Omental fat pad (tissue), 4 donors: ENCODE data around the gene NLGN1. TPM values are rescaled to one million over a fixed set of nuclear protein-coding genes. Genes with fewer than 3 reads are reported as not detected.

Experiments
- ATAC-seq: fragments of 150-250 bp; one replicate; pipeline ENCODE4 v1.9.1; 2016; ENCODE audit warnings: mild to moderate bottlenecking, moderate library complexity; ENCODE audit not compliant: low FRiP score
- DNase-seq: peaks from one replicate; pipeline ENCODE4 v3.0.0-alpha.2; 2019; ENCODE audit warnings: low spot score
- total RNA-seq, 4 donors: library from RNA; depleted of rRNA; stranded (reverse); fragments of >200 nt; gene quantifications; one replicate each; pipeline ENCODE4 v1.1.0, GENCODE V29; 2016
- TF ChIP-seq, protein P1 (sequence below), 3 donors: fragments of 450-650 bp; IDR thresholded peaks; one replicate each; pipeline ENCODE4 v1.5.1; 2016 to 2017; ENCODE audit warnings: antibody characterized with exemption in 3 of 3, mild to moderate bottlenecking in 3 of 3, moderate library complexity in 2 of 3

The NLGN1 gene
- total RNA-seq, 4 donors from 2014 or later = 5.3 to 17.4 (median 12.5) TPM

GRCh38 chr3:173663696-173664111, 266.2 kb downstream of the NLGN1 start:
- ATAC-seq = no peak
- DNase-seq = no peak
- TF ChIP-seq, protein P1, sequence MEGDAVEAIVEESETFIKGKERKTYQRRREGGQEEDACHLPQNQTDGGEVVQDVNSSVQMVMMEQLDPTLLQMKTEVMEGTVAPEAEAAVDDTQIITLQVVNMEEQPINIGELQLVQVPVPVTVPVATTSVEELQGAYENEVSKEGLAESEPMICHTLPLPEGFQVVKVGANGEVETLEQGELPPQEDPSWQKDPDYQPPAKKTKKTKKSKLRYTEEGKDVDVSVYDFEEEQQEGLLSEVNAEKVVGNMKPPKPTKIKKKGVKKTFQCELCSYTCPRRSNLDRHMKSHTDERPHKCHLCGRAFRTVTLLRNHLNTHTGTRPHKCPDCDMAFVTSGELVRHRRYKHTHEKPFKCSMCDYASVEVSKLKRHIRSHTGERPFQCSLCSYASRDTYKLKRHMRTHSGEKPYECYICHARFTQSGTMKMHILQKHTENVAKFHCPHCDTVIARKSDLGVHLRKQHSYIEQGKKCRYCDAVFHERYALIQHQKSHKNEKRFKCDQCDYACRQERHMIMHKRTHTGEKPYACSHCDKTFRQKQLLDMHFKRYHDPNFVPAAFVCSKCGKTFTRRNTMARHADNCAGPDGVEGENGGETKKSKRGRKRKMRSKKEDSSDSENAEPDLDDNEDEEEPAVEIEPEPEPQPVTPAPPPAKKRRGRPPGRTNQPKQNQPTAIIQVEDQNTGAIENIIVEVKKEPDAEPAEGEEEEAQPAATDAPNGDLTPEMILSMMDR (IDR thresholded peaks at IDR 0.05) = no peak

DNA sequence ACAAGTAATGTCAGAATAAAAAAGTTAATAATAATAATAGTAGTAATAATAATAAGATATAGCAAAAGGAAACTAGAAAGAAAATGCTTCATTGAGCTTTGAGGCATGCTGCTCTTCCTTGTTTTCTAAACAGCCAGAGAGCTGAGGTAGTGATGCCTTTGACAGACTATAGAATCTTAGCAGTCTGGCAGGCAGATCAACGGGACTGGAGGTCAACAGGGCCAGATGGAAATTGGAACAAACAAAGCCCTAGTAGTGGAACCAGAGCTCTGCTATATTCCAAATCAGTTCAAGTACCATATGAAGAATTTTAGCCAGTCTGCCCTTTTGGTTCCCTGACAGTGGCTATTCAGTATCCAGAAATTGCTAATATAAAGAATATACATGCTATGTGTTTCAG, 278.6 kb downstream of the NLGN1 start:
- no peak for DNase-seq
- no peak for ATAC-seq
- TF ChIP-seq, protein P1 (IDR thresholded peaks at IDR 0.05) = no peak

DNA sequence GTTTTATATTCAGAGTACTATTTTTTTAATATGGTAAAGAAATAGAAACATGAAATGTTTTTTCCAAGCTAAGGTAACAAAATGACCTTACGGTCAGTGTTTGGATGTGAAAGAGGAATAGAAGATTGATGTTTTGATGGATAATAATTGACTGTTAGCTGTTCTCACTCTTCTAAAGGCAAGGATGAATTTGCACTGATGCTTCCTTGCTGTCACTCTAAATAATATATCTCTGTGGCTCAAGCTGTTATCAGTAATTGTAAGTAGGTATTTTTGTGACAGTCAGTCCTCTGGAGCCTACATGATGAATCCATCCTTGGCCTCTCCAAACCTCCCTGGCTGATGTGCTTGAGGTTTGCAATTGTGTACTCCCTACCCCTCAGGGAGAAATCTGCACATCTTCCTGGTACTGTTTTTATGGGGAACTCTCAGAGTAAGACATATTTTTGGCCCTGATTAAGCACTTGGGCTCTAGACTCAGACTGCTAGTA, 283.7 kb downstream of the NLGN1 start:
- TF ChIP-seq, protein P1 (IDR thresholded peaks at IDR 0.05) = no peak
- ATAC-seq = no peak
- DNase-seq = no peak

DNA sequence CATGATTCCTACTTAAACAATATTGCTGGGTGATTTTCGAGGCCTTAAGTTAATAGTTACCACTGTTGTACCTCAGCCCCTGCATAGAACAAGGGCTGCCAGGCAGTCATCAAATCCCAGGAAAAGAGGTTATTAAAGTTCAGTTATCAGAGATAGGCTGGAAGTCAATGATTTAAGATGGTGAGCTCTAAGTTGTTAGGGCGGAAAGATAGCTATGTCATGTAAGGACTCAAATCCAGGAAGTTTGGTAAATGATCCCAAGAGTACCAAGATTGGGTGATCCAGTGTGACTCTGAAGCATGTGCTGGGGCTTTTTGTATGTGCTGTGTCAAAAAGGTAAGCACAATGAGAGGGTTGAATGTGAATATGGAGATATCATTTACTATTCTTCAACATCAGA, 287.9 kb downstream of the NLGN1 start:
- no peak for DNase-seq
- no peak for ATAC-seq
- TF ChIP-seq, protein P1 (IDR thresholded peaks at IDR 0.05) = no peak

- no peak for DNase-seq
- ATAC-seq = no peak
- TF ChIP-seq, protein P1 (IDR thresholded peaks at IDR 0.05) = no peak
Measured at GRCh38 chr3:173688216-173688842, 290.8 kb downstream of the NLGN1 start.

GRCh38 chr3:173690542-173691180, 293.1 kb downstream of the NLGN1 start:
- ATAC-seq (no peak), DNase-seq (no peak)
- TF ChIP-seq, protein P1 (IDR thresholded peaks at IDR 0.05) = no peak

DNA sequence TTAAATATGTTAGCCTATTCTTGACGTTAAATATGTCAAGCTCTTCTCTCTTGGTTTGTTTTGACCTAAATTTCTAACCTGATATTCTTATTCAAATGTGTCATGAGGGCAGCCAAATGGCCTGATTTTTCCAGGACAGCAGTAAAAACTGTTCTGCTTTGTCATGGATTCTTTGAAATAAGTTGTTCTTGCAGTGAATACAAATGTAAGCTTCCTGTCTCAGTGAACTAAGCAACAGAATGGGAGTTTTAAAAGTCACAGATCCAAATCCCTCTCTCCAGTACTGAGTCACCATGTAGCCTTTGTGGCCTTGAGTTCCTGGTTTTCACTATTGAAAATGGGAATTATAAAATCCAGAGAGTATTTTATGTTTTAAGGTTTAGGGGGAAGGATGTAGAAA, 301.8 kb downstream of the NLGN1 start:
- ATAC-seq = no peak
- TF ChIP-seq, protein P1 (IDR thresholded peaks at IDR 0.05) = no peak

More for the DNA sequence above, 301.8 kb downstream of the NLGN1 start:
- DNase-seq = no peak
